Measurements from ENCODE around the gene CCNL2. TPM values are rescaled to one million over a fixed set of nuclear protein-coding genes. Genes with fewer than 3 reads are reported as not detected.

Gene CCNL2
- polyA plus RNA-seq, 2 of the 4 experiments (the other 2 are of a cell fraction): 85.5 to 111 TPM

DNA sequence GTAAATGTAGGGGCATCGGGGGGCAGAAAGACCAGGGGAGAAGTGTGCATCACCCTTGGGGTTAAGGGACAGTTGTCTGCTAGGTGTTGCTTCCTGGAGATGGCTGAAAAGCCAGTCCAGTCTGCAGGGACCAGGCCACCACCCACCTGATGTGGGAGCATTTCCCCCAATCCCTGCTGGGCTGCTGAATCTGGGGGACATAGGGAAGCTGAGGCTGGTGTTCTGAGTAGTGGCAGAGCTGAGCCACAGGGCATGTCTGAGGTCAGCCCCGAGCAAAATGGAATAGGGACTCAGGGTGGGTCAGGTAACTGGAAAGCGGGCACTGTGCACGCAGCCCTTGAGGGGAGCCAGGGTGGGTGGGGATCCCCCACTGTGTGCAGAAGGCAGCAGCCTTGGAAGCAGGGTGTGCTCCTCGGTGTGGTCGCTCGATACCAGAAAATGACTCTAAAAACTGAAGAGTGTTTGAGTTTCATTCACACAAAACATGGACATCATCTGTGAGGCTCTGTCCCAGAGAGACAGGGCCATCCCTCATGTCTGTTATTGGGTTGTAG, 2.4 kb upstream of the CCNL2 start (continued):
- TF ChIP-seq, protein P1, sequence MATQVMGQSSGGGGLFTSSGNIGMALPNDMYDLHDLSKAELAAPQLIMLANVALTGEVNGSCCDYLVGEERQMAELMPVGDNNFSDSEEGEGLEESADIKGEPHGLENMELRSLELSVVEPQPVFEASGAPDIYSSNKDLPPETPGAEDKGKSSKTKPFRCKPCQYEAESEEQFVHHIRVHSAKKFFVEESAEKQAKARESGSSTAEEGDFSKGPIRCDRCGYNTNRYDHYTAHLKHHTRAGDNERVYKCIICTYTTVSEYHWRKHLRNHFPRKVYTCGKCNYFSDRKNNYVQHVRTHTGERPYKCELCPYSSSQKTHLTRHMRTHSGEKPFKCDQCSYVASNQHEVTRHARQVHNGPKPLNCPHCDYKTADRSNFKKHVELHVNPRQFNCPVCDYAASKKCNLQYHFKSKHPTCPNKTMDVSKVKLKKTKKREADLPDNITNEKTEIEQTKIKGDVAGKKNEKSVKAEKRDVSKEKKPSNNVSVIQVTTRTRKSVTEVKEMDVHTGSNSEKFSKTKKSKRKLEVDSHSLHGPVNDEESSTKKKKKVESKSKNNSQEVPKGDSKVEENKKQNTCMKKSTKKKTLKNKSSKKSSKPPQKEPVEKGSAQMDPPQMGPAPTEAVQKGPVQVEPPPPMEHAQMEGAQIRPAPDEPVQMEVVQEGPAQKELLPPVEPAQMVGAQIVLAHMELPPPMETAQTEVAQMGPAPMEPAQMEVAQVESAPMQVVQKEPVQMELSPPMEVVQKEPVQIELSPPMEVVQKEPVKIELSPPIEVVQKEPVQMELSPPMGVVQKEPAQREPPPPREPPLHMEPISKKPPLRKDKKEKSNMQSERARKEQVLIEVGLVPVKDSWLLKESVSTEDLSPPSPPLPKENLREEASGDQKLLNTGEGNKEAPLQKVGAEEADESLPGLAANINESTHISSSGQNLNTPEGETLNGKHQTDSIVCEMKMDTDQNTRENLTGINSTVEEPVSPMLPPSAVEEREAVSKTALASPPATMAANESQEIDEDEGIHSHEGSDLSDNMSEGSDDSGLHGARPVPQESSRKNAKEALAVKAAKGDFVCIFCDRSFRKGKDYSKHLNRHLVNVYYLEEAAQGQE (IDR thresholded peaks at IDR 0.05): no peak
- TF ChIP-seq ESRRA (IDR thresholded peaks at IDR 0.05; ENCODE audit: borderline replicate concordance, low read length) (no peak), KDM5A (IDR thresholded peaks at IDR 0.05) (no peak), TP53 (CRISPR knock-in tag; IDR thresholded peaks at IDR 0.05) (no peak), FOSB (CRISPR knock-in tag; IDR thresholded peaks at IDR 0.05) (no peak), HOXB13 (CRISPR knock-in tag; IDR thresholded peaks at IDR 0.05; ENCODE audit: low read depth) (no peak), EHF (CRISPR knock-in tag; IDR thresholded peaks at IDR 0.05) (no peak), SMC3 (IDR thresholded peaks at IDR 0.05) (no peak), ZFP36 (IDR thresholded peaks at IDR 0.05; ENCODE audit: borderline replicate concordance, partially characterized antibody) (no peak), EHMT2 (IDR thresholded peaks at IDR 0.05; ENCODE audit: low read depth) (no peak)

DNA sequence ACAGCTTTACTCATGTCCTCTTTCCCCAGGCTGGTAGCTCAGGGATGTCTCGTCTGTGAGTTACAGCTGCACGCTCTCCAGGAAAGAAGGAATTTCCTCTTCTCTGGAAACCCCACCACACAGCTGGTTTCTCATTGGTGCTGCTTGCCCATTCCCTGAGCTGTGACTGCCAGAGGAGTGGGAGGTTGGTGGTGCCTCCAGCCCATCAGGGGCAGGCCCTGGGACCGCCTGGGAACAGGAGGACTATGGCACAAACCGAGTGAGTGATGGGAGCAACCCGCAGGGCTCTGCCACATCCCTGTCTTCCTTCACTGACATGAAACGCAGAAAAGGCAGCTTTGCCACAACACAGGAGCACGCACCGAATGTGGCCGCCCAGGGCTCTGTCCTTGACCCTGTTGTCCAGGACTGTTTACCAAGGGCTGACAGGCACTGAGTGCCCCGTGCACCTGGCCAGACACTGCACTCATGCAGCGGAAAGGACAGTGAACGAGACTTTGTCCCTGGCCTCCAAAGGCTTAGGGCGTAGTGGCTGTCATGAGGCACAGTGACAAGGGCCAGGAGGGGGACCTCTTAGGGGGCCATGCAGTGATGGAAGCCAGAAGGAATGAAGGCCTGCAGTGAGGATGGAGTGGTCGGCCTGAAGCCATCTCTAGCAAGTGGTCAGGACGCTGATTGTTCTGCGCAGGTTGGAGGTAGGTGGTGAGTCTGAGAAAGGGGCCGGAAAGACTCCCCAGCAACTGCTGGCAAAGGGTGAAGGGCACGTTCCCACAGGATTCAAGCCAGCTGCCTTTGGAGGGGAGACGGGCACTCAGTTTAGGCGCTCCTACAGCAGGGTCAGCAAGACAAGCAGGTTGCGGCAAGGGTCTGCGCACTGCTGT, 1.7 kb upstream of the CCNL2 start:
- ATAC-seq (no peak), FAIRE-seq (no peak), DNase-seq (ENCODE audit: low read depth in 1 of 2, low spot score in 1 of 2) (no peak)
- CTCF ChIA-PET: interaction anchor here (1.1 to 2.3 kb wide), 7 partner anchors 9 to 53 kb away, joined by 3 to 13 read pairs (median 6); no protein-coding TSS in a partner anchor
- peak overlapping the region; percentile 79 for H3K4me2 ChIP-seq
- peaks cover 34% of the 10 kb centered on the region for H3K4me1 ChIP-seq
- H3K27ac ChIP-seq: peak overlapping the region; percentile 87 to 99
- POLR2A ChIA-PET: interaction anchor here (1.0 kb wide), 1 partner anchor 31 kb away, joined by 3 read pairs; no protein-coding TSS in a partner anchor
- 0 out of 2 replicates have a peak, but pooled peaks have one; percentile 7 for TF ChIP-seq POLR2A (IDR thresholded peaks at IDR 0.05; ENCODE audit: low read length)
- TF ChIP-seq NFE2L2 (conservative IDR thresholded peaks at IDR 0.05; ENCODE audit: low read length): no peak
- H3K9me3 ChIP-seq: no peaks in the 10 kb centered on the region
- H3K4me3 ChIP-seq: peak overlapping the region; percentile 96
- WGBS (ENCODE audit: missing lambda C conversion rate): 83% methylated on average over 13 of the region's 22 CpGs

DNA sequence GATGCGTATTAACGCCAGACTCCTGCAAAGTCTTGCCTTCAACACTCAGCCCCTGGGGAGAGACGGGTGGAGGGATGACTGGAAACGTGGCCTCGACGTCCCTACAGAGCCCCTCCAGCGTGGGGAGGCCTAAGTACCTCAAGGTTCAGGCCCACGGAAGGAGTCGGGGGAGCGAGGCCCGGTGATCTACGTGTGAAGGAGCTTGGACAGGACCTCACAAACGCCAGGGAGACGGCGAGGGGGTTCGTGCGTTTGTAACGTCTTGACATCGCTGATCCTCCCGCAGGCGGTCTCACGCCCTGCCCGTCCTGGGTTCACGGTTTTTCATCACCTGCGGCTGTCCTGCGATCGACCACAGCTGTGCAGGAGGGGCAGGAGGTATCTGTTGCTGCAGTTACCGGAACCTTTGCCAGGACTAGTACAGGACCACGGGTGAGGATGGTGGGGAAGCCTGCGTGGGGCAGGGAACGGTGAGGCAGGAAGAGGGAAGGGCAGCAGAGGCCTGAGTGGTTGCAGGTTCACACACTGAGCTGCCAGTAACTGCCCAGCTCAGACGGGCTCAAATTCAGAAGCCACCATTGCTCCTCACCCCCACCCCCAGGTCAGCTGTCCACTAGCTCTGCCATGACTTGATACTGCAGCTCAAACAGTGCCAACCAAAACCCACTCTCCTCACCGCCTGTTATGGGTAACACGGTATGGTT, 889 bp upstream of the CCNL2 start:
- H3K4me1 ChIP-seq: peaks cover 29% of the 10 kb centered on the region
- TF ChIP-seq KDM1A (IDR thresholded peaks at IDR 0.05; ENCODE audit: low read depth) (no peak), NFE2L2 (conservative IDR thresholded peaks at IDR 0.05; ENCODE audit: low read length) (0 out of 2 replicates have a peak, but pooled peaks have one; percentile 12), POLR2A (IDR thresholded peaks at IDR 0.05; ENCODE audit: low read length) (peak; percentile 13; the same call in 1 of the 2 replicates), POLR2AphosphoS2 (conservative IDR thresholded peaks at IDR 0.05; ENCODE audit: low read length) (0 out of 2 replicates have a peak, but pooled peaks have one; percentile 51)
- TF ChIP-seq, protein P2, sequence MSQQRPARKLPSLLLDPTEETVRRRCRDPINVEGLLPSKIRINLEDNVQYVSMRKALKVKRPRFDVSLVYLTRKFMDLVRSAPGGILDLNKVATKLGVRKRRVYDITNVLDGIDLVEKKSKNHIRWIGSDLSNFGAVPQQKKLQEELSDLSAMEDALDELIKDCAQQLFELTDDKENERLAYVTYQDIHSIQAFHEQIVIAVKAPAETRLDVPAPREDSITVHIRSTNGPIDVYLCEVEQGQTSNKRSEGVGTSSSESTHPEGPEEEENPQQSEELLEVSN (IDR thresholded peaks at IDR 0.05; ENCODE audit: borderline replicate concordance, low read depth): 0 out of 2 replicates have a peak, but pooled peaks have one; percentile 3
- ChIA-PET POLR2A (interaction anchor here (1.0 to 1.7 kb wide), 2 partner anchors 25 to 31 kb away, joined by 3 to 20 read pairs; partner anchors contain the start of gene AURKAIP1), CTCF (interaction anchor here (0.6 to 2.4 kb wide), 7 partner anchors 12 to 105 kb away, joined by 3 to 8 read pairs (median 6); no protein-coding TSS in a partner anchor)
- no peaks in the 10 kb centered on the region for H3K9me3 ChIP-seq
- peak overlapping the region; percentile 87 to 99 for H3K27ac ChIP-seq
- H3K4me3 ChIP-seq: peak overlapping the region; percentile 96
- no peak for DNase-seq (ENCODE audit: low read depth in 1 of 2, low spot score in 1 of 2)
- peak; percentile 6 to 19; a peak in 5 of 6 replicates for ATAC-seq
- H3K4me2 ChIP-seq: peak overlapping the region; percentile 79
- WGBS (ENCODE audit: missing lambda C conversion rate): 10% methylated on average over 16 of the region's 34 CpGs
- FAIRE-seq: no peak
